ENCODE results near the gene VOPP1.

- no peak for TF ChIP-seq EZH2 (IDR thresholded peaks at IDR 0.05; ENCODE audit: insufficient read depth, poor library complexity, severe bottlenecking)
- no peak for TF ChIP-seq EZH2phosphoT487 (IDR thresholded peaks at IDR 0.05; ENCODE audit: insufficient read depth, low read depth)
Observed at GRCh38 chr7:55574051-55574717, 1.9 kb upstream of the VOPP1 start.

Measured in GM23248 (cell line).